Measurements from ENCODE around the gene FADS2.

- TF ChIP-seq CTCF (IDR thresholded peaks at IDR 0.05; ENCODE audit: low read length) (peak; percentile 52), EZH2phosphoT487 (IDR thresholded peaks at IDR 0.05; ENCODE audit: low read length) (no peak), EZH2 (optimal IDR thresholded peaks at IDR 0.05; ENCODE audit: low read depth, low read length) (no peak)
Measured at GRCh38 chr11:61816736-61817455, 11.2 kb upstream of the FADS2 start, which contains the start of gene FADS1.
